Measurements from ENCODE around the gene GIPC3.

The GIPC3 gene

DNA sequence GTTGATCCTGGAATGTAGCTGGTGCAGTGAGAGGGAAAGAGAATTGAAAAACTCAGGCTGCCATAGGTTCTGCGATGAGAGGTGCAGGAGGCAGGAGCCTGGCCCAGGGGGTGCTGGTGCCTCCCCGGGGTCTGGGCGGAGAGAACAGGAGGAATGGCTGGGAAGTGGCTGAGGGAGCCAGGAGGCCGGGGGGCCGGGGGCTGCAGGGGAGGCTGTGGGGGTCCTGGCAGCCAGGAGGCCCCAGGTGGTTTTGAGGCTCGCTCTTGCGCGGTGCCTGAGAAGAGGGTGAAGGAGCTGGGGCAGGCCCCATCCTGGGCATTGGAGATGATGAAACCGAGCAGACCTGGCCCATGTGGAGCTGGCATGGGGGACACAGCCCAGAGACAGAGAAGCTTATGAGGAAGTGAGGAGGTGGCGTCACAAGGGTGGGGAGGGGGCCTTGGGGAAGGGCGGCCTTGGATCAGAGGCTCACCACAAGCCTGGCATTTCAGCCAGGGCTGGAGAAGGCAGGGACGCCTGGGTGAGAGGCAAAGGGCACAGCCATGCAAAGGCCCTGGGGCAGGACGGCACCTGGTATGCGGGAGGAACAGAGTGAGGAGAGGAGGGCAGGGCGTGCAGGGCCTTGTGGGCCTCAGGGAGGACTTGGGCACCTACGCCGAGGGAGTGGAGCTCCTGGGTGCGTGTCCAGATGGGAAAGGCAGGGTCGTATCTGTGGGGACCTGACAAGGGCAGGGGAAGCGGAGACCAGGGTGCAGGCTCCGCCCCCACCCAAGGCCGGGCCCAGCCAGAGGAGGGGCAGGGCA is 47.6 kb upstream of the GIPC3 start:
- Histone ChIP-seq H3K18ac (ENCODE audit: low read length) (no peak overlapping the region), H2BK120ac (ENCODE audit: low read depth, low read length) (no peak overlapping the region)

GRCh38 chr19:3538258-3538929 is 46.9 kb upstream of the GIPC3 start:
- no peak overlapping the region for H3K4me3 ChIP-seq (ENCODE audit: low read length)
- no peak overlapping the region for H3K27ac ChIP-seq (ENCODE audit: low read depth, low read length)
- no peak overlapping the region for H3K18ac ChIP-seq (ENCODE audit: low read length)
- no peak overlapping the region for H3K4me2 ChIP-seq (ENCODE audit: low read length)
- H3K36me3 ChIP-seq (ENCODE audit: control insufficient read depth, insufficient read depth, low read length): peaks cover 4% of the 10 kb centered on the region
- no peak overlapping the region for H3K56ac ChIP-seq (ENCODE audit: low read length)
- no peaks in the 10 kb centered on the region for H3K4me1 ChIP-seq (ENCODE audit: control insufficient read depth, low read depth, low read length)
- H3K79me1 ChIP-seq (ENCODE audit: low read length): no peaks in the 10 kb centered on the region
- no peak for DNase-seq
- no peak overlapping the region for H3K4ac ChIP-seq (ENCODE audit: low read depth, low read length)
- no peak overlapping the region for H2AK5ac ChIP-seq (ENCODE audit: low read length)
- WGBS (ENCODE audit: extremely low coverage, insufficient coverage, low lambda C conversion rate): no CpG with 5 or more reads among the region's 25 CpGs
- H2BK15ac ChIP-seq (replicated peaks; ENCODE audit: low read depth): no peak overlapping the region
- no peak overlapping the region for H3K9ac ChIP-seq (ENCODE audit: low read length)
- no peak overlapping the region for H3K23ac ChIP-seq (ENCODE audit: low read length)
- no peaks in the 10 kb centered on the region for H3K27me3 ChIP-seq (ENCODE audit: insufficient read depth, low read length, poor library complexity)
- H2BK5ac ChIP-seq (ENCODE audit: low read length): no peak overlapping the region
- H3K79me2 ChIP-seq (ENCODE audit: control insufficient read depth, insufficient read depth, low read length): no peaks in the 10 kb centered on the region
- H4K8ac ChIP-seq (ENCODE audit: low read depth, low read length): no peak overlapping the region
- H2BK120ac ChIP-seq (ENCODE audit: low read depth, low read length): no peak overlapping the region
- H4K5ac ChIP-seq (ENCODE audit: low read length): no peak overlapping the region

More for the DNA sequence above, 47.6 kb upstream of the GIPC3 start:
- H3K4me1 ChIP-seq (ENCODE audit: control insufficient read depth, low read depth, low read length): no peaks in the 10 kb centered on the region
- no peak overlapping the region for H3K4ac ChIP-seq (ENCODE audit: low read depth, low read length)
- no peak overlapping the region for H4K8ac ChIP-seq (ENCODE audit: low read depth, low read length)
- no peak overlapping the region for H2BK5ac ChIP-seq (ENCODE audit: low read length)
- peaks cover 6% of the 10 kb centered on the region for H3K36me3 ChIP-seq (ENCODE audit: control insufficient read depth, insufficient read depth, low read length)
- H3K27me3 ChIP-seq (ENCODE audit: insufficient read depth, low read length, poor library complexity): no peaks in the 10 kb centered on the region
- H4K5ac ChIP-seq (ENCODE audit: low read length): no peak overlapping the region
- no peaks in the 10 kb centered on the region for H3K79me1 ChIP-seq (ENCODE audit: low read length)
- no CpG with 5 or more reads among the region's 22 CpGs for WGBS (ENCODE audit: extremely low coverage, insufficient coverage, low lambda C conversion rate)
- no peak overlapping the region for H3K56ac ChIP-seq (ENCODE audit: low read length)
- H3K23ac ChIP-seq (ENCODE audit: low read length): no peak overlapping the region
- no peak overlapping the region for H3K9ac ChIP-seq (ENCODE audit: low read length)
- no peak for DNase-seq
- no peak overlapping the region for H3K4me3 ChIP-seq (ENCODE audit: low read length)
- H3K79me2 ChIP-seq (ENCODE audit: control insufficient read depth, insufficient read depth, low read length): no peaks in the 10 kb centered on the region
- no peak overlapping the region for H2BK15ac ChIP-seq (replicated peaks; ENCODE audit: low read depth)
- no peak overlapping the region for H3K4me2 ChIP-seq (ENCODE audit: low read length)
- no peak overlapping the region for H3K27ac ChIP-seq (ENCODE audit: low read depth, low read length)
- no peak overlapping the region for H2AK5ac ChIP-seq (ENCODE audit: low read length)

GRCh38 chr19:3538965-3539755 is 46.1 kb upstream of the GIPC3 start, which contains the start of gene TEKTIP1:
Gene TEKTIP1, plus strand, starts transcription at chr19:3539174. Its CDS starts 4 bp downstream, at chr19:3539178.
- Histone ChIP-seq H4K8ac (ENCODE audit: low read depth, low read length) (no peak within 1 kb of the TSS), H3K9ac (ENCODE audit: low read length) (no peak within 1 kb of the TSS), H3K27ac (ENCODE audit: low read depth, low read length) (no peak within 1 kb of the TSS), H3K79me2 (ENCODE audit: control insufficient read depth, insufficient read depth, low read length) (no peaks in the 10 kb centered on the region), H3K23ac (ENCODE audit: low read length) (no peak within 1 kb of the TSS), H2BK5ac (ENCODE audit: low read length) (no peak within 1 kb of the TSS), H3K18ac (ENCODE audit: low read length) (no peak within 1 kb of the TSS), H3K4me1 (ENCODE audit: control insufficient read depth, low read depth, low read length) (no peaks in the 10 kb centered on the region), H3K36me3 (ENCODE audit: control insufficient read depth, insufficient read depth, low read length) (peaks cover 4% of the 10 kb centered on the region), H3K4me3 (ENCODE audit: low read length) (no peak within 1 kb of the TSS), H2BK120ac (ENCODE audit: low read depth, low read length) (no peak within 1 kb of the TSS), H2AK5ac (ENCODE audit: low read length) (no peak within 1 kb of the TSS), H3K79me1 (ENCODE audit: low read length) (no peaks in the 10 kb centered on the region), H3K56ac (ENCODE audit: low read length) (no peak within 1 kb of the TSS), H3K4me2 (ENCODE audit: low read length) (no peak within 1 kb of the TSS), H2BK15ac (replicated peaks; ENCODE audit: low read depth) (no peak within 1 kb of the TSS), H3K27me3 (ENCODE audit: insufficient read depth, low read length, poor library complexity) (no peaks in the 10 kb centered on the region), H4K5ac (ENCODE audit: low read length) (no peak within 1 kb of the TSS), H3K4ac (ENCODE audit: low read depth, low read length) (no peak within 1 kb of the TSS)
- peak; percentile 43 for DNase-seq
- WGBS (ENCODE audit: extremely low coverage, insufficient coverage, low lambda C conversion rate): no CpG with 5 or more reads among the region's 28 CpGs

DNA sequence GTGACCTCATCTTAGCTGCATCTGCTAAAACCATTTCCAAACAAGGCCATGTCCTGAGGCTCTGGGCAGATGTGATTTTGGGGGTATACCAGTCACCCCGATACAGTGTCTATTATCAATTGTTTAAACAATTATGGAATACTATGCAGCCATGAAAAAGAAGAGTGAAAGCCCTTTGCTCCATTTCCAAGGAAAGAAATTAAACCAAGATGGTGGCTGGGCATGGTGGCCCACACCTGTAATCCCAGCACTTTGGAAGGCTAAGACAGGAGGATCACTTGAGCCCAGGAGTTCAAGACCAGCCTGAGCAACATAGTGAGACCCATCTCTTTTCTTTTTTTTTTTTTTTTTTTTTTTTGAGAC is 45.5 kb upstream of the GIPC3 start:
- Histone ChIP-seq H3K4me3 (ENCODE audit: low read length) (no peak overlapping the region), H3K4ac (ENCODE audit: low read depth, low read length) (no peak overlapping the region), H3K27ac (ENCODE audit: low read depth, low read length) (no peak overlapping the region), H3K79me1 (ENCODE audit: low read length) (no peaks in the 10 kb centered on the region), H3K9ac (ENCODE audit: low read length) (no peak overlapping the region), H4K5ac (ENCODE audit: low read length) (no peak overlapping the region), H3K18ac (ENCODE audit: low read length) (no peak overlapping the region), H2BK120ac (ENCODE audit: low read depth, low read length) (no peak overlapping the region), H3K23ac (ENCODE audit: low read length) (no peak overlapping the region), H3K27me3 (ENCODE audit: insufficient read depth, low read length, poor library complexity) (no peaks in the 10 kb centered on the region), H3K36me3 (ENCODE audit: control insufficient read depth, insufficient read depth, low read length) (peaks cover 4% of the 10 kb centered on the region), H3K4me1 (ENCODE audit: control insufficient read depth, low read depth, low read length) (no peaks in the 10 kb centered on the region), H3K56ac (ENCODE audit: low read length) (no peak overlapping the region), H2BK5ac (ENCODE audit: low read length) (no peak overlapping the region), H3K79me2 (ENCODE audit: control insufficient read depth, insufficient read depth, low read length) (no peaks in the 10 kb centered on the region), H3K4me2 (ENCODE audit: low read length) (no peak overlapping the region), H4K8ac (ENCODE audit: low read depth, low read length) (no peak overlapping the region), H2AK5ac (ENCODE audit: low read length) (no peak overlapping the region), H2BK15ac (replicated peaks; ENCODE audit: low read depth) (no peak overlapping the region)
- no peak for DNase-seq
- no CpG with 5 or more reads among the region's 1 CpG for WGBS (ENCODE audit: extremely low coverage, insufficient coverage, low lambda C conversion rate)

GRCh38 chr19:3543150-3544057 is 41.9 kb upstream of the GIPC3 start:
- Histone ChIP-seq H3K27ac (ENCODE audit: low read depth, low read length) (no peak overlapping the region), H2BK15ac (replicated peaks; ENCODE audit: low read depth) (no peak overlapping the region), H3K36me3 (ENCODE audit: control insufficient read depth, insufficient read depth, low read length) (peaks cover 3% of the 10 kb centered on the region), H3K18ac (ENCODE audit: low read length) (no peak overlapping the region), H3K9ac (ENCODE audit: low read length) (no peak overlapping the region), H3K23ac (ENCODE audit: low read length) (no peak overlapping the region), H2BK5ac (ENCODE audit: low read length) (no peak overlapping the region), H2AK5ac (ENCODE audit: low read length) (no peak overlapping the region), H3K79me2 (ENCODE audit: control insufficient read depth, insufficient read depth, low read length) (no peaks in the 10 kb centered on the region), H2BK120ac (ENCODE audit: low read depth, low read length) (no peak overlapping the region), H3K56ac (ENCODE audit: low read length) (no peak overlapping the region), H3K4me2 (ENCODE audit: low read length) (no peak overlapping the region), H3K27me3 (ENCODE audit: insufficient read depth, low read length, poor library complexity) (no peaks in the 10 kb centered on the region), H4K8ac (ENCODE audit: low read depth, low read length) (no peak overlapping the region), H3K79me1 (ENCODE audit: low read length) (no peaks in the 10 kb centered on the region), H4K5ac (ENCODE audit: low read length) (no peak overlapping the region), H3K4me1 (ENCODE audit: control insufficient read depth, low read depth, low read length) (no peaks in the 10 kb centered on the region), H3K4me3 (ENCODE audit: low read length) (no peak overlapping the region), H3K4ac (ENCODE audit: low read depth, low read length) (no peak overlapping the region)
- no peak for DNase-seq
- no CpG with 5 or more reads among the region's 47 CpGs for WGBS (ENCODE audit: extremely low coverage, insufficient coverage, low lambda C conversion rate)
